ENCODE data around the gene STK26.

GRCh38 chrX:132009350-132009749, 13.8 kb upstream of the STK26 start:
- TF ChIP-seq MYC (IDR thresholded peaks at IDR 0.05; ENCODE audit: low read depth, low read length) (no peak), FOS (IDR thresholded peaks at IDR 0.05; ENCODE audit: borderline replicate concordance, insufficient read depth, low read length) (no peak), CTCF (IDR thresholded peaks at IDR 0.05; ENCODE audit: extremely low read depth in 1 of 2, insufficient read depth in 1 of 2, low read depth in 1 of 2, low read length in 2 of 2) (no peak), JUN (IDR thresholded peaks at IDR 0.05; ENCODE audit: borderline replicate concordance, insufficient read depth, insufficient read length, low read depth) (no peak), EZH2 (IDR thresholded peaks at IDR 0.05; ENCODE audit: borderline replicate concordance, low read depth, low read length, severe bottlenecking) (no peak), POLR2AphosphoS5 (IDR thresholded peaks at IDR 0.05; ENCODE audit: insufficient read depth, low read depth, low read length) (no peak), POLR2A (IDR thresholded peaks at IDR 0.05; ENCODE audit: low read depth, low read length) (no peak), GATA2 (IDR thresholded peaks at IDR 0.05; ENCODE audit: insufficient read depth, insufficient read length, low read depth, low read length) (no peak)
- TF ChIP-seq, protein P1, sequence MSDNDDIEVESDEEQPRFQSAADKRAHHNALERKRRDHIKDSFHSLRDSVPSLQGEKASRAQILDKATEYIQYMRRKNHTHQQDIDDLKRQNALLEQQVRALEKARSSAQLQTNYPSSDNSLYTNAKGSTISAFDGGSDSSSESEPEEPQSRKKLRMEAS (IDR thresholded peaks at IDR 0.05; ENCODE audit: insufficient read depth, insufficient read length): no peak

Data from endothelial cell of umbilical vein (primary cell).